Breast epithelium (tissue), 3 donors: ENCODE results near the gene HPCAL1.

Experiments
- POLR2A ChIP-seq: fragments of 450-650 bp; IDR thresholded peaks from one replicate; pipeline ENCODE4 v1.6.1; 2016; ENCODE audit warnings: antibody characterized with exemption, mild to moderate bottlenecking, moderate library complexity
- POLR2AphosphoS5 ChIP-seq, 3 donors: sonication (generic); formaldehyde crosslinking; IDR thresholded peaks; one replicate each; pipeline ENCODE4 v1.6.1; 2017; ENCODE audit warnings: antibody characterized with exemption in 3 of 3
- TF ChIP-seq, protein P1 (sequence below), 3 donors: fragments of 450-650 bp; IDR thresholded peaks; one replicate each; pipeline ENCODE4 v1.5.1; 2016 to 2017; ENCODE audit warnings: antibody characterized with exemption in 3 of 3, mild to moderate bottlenecking in 3 of 3, moderate library complexity in 3 of 3

DNA sequence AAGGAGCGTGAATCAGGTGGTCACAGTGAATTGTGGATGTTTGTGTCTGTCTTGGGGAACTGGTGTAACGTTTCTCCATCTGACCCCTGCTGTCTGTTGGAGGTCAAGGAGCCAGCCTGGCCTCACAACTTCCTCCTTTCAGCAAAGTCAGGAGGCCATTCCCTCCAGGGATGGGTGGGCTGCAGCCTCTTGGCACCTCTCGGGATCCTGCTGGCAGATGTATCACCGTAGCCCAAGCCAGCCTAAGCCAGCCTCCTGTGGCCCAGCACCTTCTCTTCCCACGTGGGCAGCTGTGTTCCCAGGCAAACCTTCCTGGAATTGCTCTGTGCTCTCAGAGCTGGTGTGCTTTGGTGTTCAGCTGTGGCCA lies 30.5 kb downstream of the HPCAL1 start:
- TF ChIP-seq, protein P1, sequence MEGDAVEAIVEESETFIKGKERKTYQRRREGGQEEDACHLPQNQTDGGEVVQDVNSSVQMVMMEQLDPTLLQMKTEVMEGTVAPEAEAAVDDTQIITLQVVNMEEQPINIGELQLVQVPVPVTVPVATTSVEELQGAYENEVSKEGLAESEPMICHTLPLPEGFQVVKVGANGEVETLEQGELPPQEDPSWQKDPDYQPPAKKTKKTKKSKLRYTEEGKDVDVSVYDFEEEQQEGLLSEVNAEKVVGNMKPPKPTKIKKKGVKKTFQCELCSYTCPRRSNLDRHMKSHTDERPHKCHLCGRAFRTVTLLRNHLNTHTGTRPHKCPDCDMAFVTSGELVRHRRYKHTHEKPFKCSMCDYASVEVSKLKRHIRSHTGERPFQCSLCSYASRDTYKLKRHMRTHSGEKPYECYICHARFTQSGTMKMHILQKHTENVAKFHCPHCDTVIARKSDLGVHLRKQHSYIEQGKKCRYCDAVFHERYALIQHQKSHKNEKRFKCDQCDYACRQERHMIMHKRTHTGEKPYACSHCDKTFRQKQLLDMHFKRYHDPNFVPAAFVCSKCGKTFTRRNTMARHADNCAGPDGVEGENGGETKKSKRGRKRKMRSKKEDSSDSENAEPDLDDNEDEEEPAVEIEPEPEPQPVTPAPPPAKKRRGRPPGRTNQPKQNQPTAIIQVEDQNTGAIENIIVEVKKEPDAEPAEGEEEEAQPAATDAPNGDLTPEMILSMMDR (IDR thresholded peaks at IDR 0.05) = no peak
- TF ChIP-seq POLR2A = no peak
- TF ChIP-seq POLR2AphosphoS5 (IDR thresholded peaks at IDR 0.05) = no peak
